ENCODE measurements around the gene LCP2. TPM values are rescaled to one million over a fixed set of nuclear protein-coding genes. Genes with fewer than 3 reads are reported as not detected.

LCP2 gene
- total RNA-seq, 1 experiment from 2014 or later = 0.61 TPM

DNA sequence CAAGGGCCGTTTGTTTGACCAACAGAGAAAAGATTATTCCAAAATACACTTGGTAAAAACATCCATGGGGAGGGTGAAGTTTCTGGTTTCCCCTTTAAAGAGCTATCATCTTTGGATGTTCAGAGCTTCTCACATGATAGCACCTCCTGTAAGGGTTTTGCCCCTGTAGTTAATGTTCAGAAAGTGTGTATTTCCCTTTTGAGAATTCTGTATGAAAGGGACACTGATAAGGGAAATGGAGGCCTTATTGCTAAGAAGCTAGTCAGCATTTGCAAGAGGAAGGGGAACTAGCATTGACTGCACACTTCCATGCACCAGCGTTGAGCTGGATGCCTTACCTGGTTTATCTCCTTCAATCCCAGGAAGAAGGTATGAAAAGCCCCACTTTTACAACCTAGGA, 96.3 kb downstream of the LCP2 start:
- Histone ChIP-seq H2AFZ (ENCODE audit: low read depth, low read length, poor library complexity, severe bottlenecking) (no peak overlapping the region), H3K4me1 (ENCODE audit: control insufficient read depth in 1 of 2, insufficient read depth in 2 of 2, low read length in 2 of 2) (no peaks in the 10 kb centered on the region), H3K36me3 (ENCODE audit: control insufficient read depth in 1 of 2, insufficient read depth in 2 of 2, low read length in 2 of 2) (no peaks in the 10 kb centered on the region), H3K27ac (ENCODE audit: low read depth, low read length) (no peak overlapping the region), H3K27me3 (ENCODE audit: insufficient read depth, low read length) (peaks cover 67% of the 10 kb centered on the region), H4K20me1 (ENCODE audit: insufficient read depth) (no peaks in the 10 kb centered on the region), H3K9ac (ENCODE audit: low read length) (no peak overlapping the region), H3K4me3 (replicated peaks in 1 of 2; ENCODE audit: low read depth in 1 of 2, low read length in 2 of 2) (no peak overlapping the region), H3K9me2 (ENCODE audit: insufficient read depth) (no peaks in the 10 kb centered on the region), H3K4me2 (ENCODE audit: low read length) (no peak overlapping the region), H3K9me3 (ENCODE audit: control insufficient read depth in 1 of 2, insufficient read depth in 1 of 2, low read depth in 1 of 2, low read length in 2 of 2) (no peaks in the 10 kb centered on the region), H3K79me2 (ENCODE audit: insufficient read depth, low read length) (no peaks in the 10 kb centered on the region)
- POLR2A ChIA-PET = no interaction called here
- intact Hi-C loops (cut with micrococcal nuclease) = no loop called here
- TF ChIP-seq CTCF (IDR thresholded peaks at IDR 0.05 in 2 of 3, conservative IDR thresholded peaks at IDR 0.05 in 1 of 3; ENCODE audit: borderline replicate concordance in 1 of 3, insufficient read depth in 1 of 3, low read depth in 2 of 3, low read length in 2 of 3) (no peak), CEBPB (IDR thresholded peaks at IDR 0.05; ENCODE audit: low read depth) (no peak), POLR2A (IDR thresholded peaks at IDR 0.05; ENCODE audit: borderline replicate concordance, extremely low read depth, insufficient read depth, insufficient read length) (no peak), JUND (IDR thresholded peaks at IDR 0.05) (no peak), ELF1 (IDR thresholded peaks at IDR 0.05; ENCODE audit: borderline replicate concordance, low read depth) (no peak), CBX3 (IDR thresholded peaks at IDR 0.05; ENCODE audit: low read depth) (no peak), FOSL1 (IDR thresholded peaks at IDR 0.05; ENCODE audit: low read depth) (no peak), EGR1 (IDR thresholded peaks at IDR 0.05; ENCODE audit: low read depth) (no peak), SIN3A (IDR thresholded peaks at IDR 0.05; ENCODE audit: low read depth) (no peak), EZH2 (IDR thresholded peaks at IDR 0.05) (no peak), SP1 (IDR thresholded peaks at IDR 0.05; ENCODE audit: low read depth) (no peak)
- TF ChIP-seq, protein P1, sequence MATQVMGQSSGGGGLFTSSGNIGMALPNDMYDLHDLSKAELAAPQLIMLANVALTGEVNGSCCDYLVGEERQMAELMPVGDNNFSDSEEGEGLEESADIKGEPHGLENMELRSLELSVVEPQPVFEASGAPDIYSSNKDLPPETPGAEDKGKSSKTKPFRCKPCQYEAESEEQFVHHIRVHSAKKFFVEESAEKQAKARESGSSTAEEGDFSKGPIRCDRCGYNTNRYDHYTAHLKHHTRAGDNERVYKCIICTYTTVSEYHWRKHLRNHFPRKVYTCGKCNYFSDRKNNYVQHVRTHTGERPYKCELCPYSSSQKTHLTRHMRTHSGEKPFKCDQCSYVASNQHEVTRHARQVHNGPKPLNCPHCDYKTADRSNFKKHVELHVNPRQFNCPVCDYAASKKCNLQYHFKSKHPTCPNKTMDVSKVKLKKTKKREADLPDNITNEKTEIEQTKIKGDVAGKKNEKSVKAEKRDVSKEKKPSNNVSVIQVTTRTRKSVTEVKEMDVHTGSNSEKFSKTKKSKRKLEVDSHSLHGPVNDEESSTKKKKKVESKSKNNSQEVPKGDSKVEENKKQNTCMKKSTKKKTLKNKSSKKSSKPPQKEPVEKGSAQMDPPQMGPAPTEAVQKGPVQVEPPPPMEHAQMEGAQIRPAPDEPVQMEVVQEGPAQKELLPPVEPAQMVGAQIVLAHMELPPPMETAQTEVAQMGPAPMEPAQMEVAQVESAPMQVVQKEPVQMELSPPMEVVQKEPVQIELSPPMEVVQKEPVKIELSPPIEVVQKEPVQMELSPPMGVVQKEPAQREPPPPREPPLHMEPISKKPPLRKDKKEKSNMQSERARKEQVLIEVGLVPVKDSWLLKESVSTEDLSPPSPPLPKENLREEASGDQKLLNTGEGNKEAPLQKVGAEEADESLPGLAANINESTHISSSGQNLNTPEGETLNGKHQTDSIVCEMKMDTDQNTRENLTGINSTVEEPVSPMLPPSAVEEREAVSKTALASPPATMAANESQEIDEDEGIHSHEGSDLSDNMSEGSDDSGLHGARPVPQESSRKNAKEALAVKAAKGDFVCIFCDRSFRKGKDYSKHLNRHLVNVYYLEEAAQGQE (IDR thresholded peaks at IDR 0.05; ENCODE audit: low read depth) = no peak
- TF ChIP-seq, protein P2, sequence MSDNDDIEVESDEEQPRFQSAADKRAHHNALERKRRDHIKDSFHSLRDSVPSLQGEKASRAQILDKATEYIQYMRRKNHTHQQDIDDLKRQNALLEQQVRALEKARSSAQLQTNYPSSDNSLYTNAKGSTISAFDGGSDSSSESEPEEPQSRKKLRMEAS (IDR thresholded peaks at IDR 0.05) = no peak
- RAD21 ChIA-PET (ENCODE audit: low non-redundant PET in 1 of 2, low total read pairs in 2 of 2, uncharacterized antibody in 2 of 2, unreplicated experiment in 2 of 2) = no interaction called here
- CTCF ChIA-PET = interaction anchor here (1.0 kb wide), 1 partner anchor 15 kb away, joined by 3 read pairs; no protein-coding TSS in a partner anchor
- no TSS peak for BruUV-seq (replicated peaks)
- DNase-seq (ENCODE audit: low read depth, low spot score) (no peak), ATAC-seq (no peak)
